HT-29 (cell line): ENCODE results near the gene EDC3. TPM values are rescaled to one million over a fixed set of nuclear protein-coding genes. Genes with fewer than 3 reads are reported as not detected.

Experiments used
- total RNA-seq: library from RNA; depleted of rRNA; stranded (reverse); fragments of >200 nt; shearing (Covaris generic); gene quantifications from 2 replicates; pipeline ENCODE4 v1.2.3, GENCODE V29; 2014; rRNA removed

Gene EDC3
- total RNA-seq, 1 experiment from 2014 or later, result 24.0 TPM

Other genes with a start within 250 kb of the EDC3 start
- gene UBL7, start 234.9 kb downstream of the EDC3 start, total RNA-seq, result 45.1 and 57.1 TPM in 2 replicates
- gene ARID3B, start 154.8 kb downstream of the EDC3 start, total RNA-seq, result 4.4 and 5.1 TPM in 2 replicates
- gene CLK3, start 80.2 kb downstream of the EDC3 start, total RNA-seq, result 94.7 and 115 TPM in 2 replicates
- gene CYP1A1, start 29.5 kb upstream of the EDC3 start, total RNA-seq, result 0.10 and 2.0 TPM in 2 replicates
- gene CYP1A2, start 52.8 kb upstream of the EDC3 start, total RNA-seq, result not detected in 2 replicates
- gene CSK, start 86.1 kb upstream of the EDC3 start, total RNA-seq, result 54.7 and 60.2 TPM in 2 replicates
- not detected in 2 replicates for gene LMAN1L, start 116.8 kb upstream of the EDC3 start, total RNA-seq
- 0.13 and 0.25 TPM in 2 replicates for gene CPLX3, start 130.6 kb upstream of the EDC3 start, total RNA-seq
- gene ULK3, start 147.1 kb upstream of the EDC3 start, total RNA-seq, result 96.4 and 97.0 TPM in 2 replicates
- gene SCAMP2, start 177.3 kb upstream of the EDC3 start, total RNA-seq, result 45.6 and 57.4 TPM in 2 replicates
- 61.3 and 81.8 TPM in 2 replicates for gene MPI, start 194.0 kb upstream of the EDC3 start, total RNA-seq
- 66.1 and 66.2 TPM in 2 replicates for gene FAM219B, start 210.8 kb upstream of the EDC3 start, total RNA-seq
- 122 and 144 TPM in 2 replicates for gene COX5A, start 242.0 kb upstream of the EDC3 start, total RNA-seq